ENCODE data around the gene LYST.

DNA sequence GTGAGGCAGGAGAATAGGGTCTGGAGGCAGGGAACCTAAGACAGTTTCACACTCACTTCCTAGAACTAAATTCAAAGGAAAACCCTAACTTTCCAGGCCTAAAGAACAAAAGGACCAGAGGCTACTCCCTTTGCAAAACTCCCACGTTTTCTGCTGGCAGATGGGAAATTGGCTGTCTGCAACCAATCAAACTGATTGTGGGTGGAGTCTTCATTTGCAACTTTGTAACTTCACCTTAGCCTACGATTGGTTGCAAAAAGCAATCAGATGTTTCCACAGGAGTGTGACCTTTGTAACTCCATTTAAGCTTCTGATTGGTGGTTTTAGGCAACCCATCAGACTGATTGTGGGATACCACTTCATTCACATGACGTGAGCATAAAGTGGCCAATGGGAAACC is 197.4 kb downstream of the LYST start:
- TF ChIP-seq, protein P1, sequence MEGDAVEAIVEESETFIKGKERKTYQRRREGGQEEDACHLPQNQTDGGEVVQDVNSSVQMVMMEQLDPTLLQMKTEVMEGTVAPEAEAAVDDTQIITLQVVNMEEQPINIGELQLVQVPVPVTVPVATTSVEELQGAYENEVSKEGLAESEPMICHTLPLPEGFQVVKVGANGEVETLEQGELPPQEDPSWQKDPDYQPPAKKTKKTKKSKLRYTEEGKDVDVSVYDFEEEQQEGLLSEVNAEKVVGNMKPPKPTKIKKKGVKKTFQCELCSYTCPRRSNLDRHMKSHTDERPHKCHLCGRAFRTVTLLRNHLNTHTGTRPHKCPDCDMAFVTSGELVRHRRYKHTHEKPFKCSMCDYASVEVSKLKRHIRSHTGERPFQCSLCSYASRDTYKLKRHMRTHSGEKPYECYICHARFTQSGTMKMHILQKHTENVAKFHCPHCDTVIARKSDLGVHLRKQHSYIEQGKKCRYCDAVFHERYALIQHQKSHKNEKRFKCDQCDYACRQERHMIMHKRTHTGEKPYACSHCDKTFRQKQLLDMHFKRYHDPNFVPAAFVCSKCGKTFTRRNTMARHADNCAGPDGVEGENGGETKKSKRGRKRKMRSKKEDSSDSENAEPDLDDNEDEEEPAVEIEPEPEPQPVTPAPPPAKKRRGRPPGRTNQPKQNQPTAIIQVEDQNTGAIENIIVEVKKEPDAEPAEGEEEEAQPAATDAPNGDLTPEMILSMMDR (IDR thresholded peaks at IDR 0.05): no peak
- no peak for TF ChIP-seq POLR2A (IDR thresholded peaks at IDR 0.05)
